Upper lobe of right lung (tissue), 1 donor: ENCODE data around the gene MYO5B. TPM values are rescaled to one million over a fixed set of nuclear protein-coding genes. Genes with fewer than 3 reads are reported as not detected.

Experiments used
- ATAC-seq: fragments of 200-7000 bp; cut with Tn5 transposase; one replicate; pipeline ENCODE4 v1.9.1; 2020; ENCODE audit warnings: mild to moderate bottlenecking, moderate library complexity
- DNase-seq: peaks from one replicate; pipeline ENCODE4 v3.0.0-alpha.2; 2020
- H3K27ac ChIP-seq: fragments of 200-600 bp; one replicate; pipeline ENCODE4 v1.8.0; 2022
- H3K27me3 ChIP-seq: fragments of 200-600 bp; one replicate; pipeline ENCODE4 v1.8.0; 2022; ENCODE audit warnings: mild to moderate bottlenecking
- H3K36me3 ChIP-seq: fragments of 200-600 bp; one replicate; pipeline ENCODE4 v1.8.0; 2022
- H3K4me1 ChIP-seq: fragments of 200-600 bp; one replicate; pipeline ENCODE4 v1.8.0; 2022
- H3K4me3 ChIP-seq: fragments of 200-600 bp; one replicate; pipeline ENCODE4 v1.8.0; 2022; ENCODE audit warnings: mild to moderate bottlenecking
- H3K9me3 ChIP-seq: fragments of 200-600 bp; one replicate; pipeline ENCODE4 v1.8.0; 2022
- CTCF ChIP-seq: fragments of 200-600 bp; IDR thresholded peaks from one replicate; pipeline ENCODE4 v1.8.0; 2022; ENCODE audit warnings: antibody characterized with exemption
- intact Hi-C: fragments of 100-400 bp; cut with DNase I; formaldehyde crosslinking; loops from one replicate; pipeline ENCODE4 v1.11.0; 2022
- total RNA-seq: library from RNA; stranded (reverse); fragmentation: NEBNext Ultra II Directional; extraction: Animal tissue kit (Norgen Biotek cat#: 25700); gene quantifications from one replicate; pipeline ENCODE4 v1.2.1, GENCODE V29; 2021
- donor health status: DM: no; HTN: yes; CAD: no; lungs with severe emphysema.

Gene MYO5B
- total RNA-seq, 1 donor from 2014 or later = 31.6 TPM

DNA sequence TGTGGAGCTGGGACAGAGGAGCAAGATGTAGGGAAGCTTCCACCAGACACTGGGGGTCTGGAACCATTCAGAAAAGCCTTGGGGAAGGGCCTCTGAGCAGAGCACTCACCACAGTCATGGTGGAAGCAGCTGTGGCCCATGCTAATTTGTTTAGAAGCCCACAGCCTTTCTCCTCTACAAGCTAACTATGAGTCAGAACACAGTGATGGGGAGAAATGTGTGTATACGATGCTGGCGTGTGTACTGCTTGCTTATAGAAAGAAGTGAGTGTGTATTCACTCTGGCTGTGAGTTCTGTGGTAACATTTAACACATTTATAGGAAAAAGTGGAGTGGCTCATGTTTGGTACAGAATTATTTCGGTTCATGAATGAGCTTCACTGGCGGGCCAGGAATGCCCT is 224.6 kb downstream of the MYO5B start:
- DNase-seq = no peak
- H3K27ac ChIP-seq = no peak overlapping the region
- no peak for ATAC-seq
- H3K27me3 ChIP-seq = no peaks in the 10 kb centered on the region
- H3K9me3 ChIP-seq = no peaks in the 10 kb centered on the region
- TF ChIP-seq CTCF = no peak
- H3K36me3 ChIP-seq = no peaks in the 10 kb centered on the region
- intact Hi-C loops = no loop called here
- H3K4me1 ChIP-seq = no peaks in the 10 kb centered on the region
- no peak overlapping the region for H3K4me3 ChIP-seq

- ATAC-seq (peak; percentile 33), DNase-seq (no peak)
- H3K36me3 ChIP-seq = no peaks in the 10 kb centered on the region
- intact Hi-C loops = no loop called here
- no peak overlapping the region for H3K27ac ChIP-seq
- TF ChIP-seq CTCF = no peak
- no peaks in the 10 kb centered on the region for H3K27me3 ChIP-seq
- H3K9me3 ChIP-seq = no peaks in the 10 kb centered on the region
- H3K4me1 ChIP-seq = no peaks in the 10 kb centered on the region
- H3K4me3 ChIP-seq = no peak overlapping the region
Observed at GRCh38 chr18:49968644-49969309, 226.2 kb downstream of the MYO5B start.

DNA sequence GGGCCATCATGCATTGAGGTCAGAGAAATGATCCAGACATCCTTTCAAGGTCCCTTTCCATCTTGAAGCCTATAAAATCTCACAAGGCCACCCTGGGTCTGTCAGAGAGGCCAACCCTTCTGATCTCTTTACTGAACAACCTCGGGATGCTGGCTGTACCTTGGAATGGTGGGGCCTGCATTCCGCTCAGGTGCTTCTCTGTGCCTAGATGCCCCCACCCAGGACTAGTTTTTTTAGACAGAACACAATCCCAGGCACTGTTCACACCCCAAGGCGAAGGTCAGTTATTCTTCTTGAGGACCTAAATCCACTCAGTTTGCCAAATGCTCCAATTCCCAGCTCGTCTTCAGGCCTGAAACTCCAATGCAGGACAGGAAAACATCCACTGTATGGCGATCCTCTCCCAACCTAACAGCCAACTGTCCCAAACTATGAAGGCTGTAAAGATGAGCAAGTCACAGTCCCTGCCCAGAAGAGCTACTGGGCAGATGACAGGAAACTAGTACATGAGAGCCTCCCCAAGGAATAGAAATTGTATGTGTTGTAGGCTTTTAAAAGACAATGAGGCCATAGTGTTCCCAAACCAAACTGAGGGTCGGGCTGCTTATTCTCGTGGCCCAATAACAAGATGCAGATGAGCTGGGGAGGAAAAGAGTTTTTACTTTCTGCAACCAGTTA is 227.2 kb downstream of the MYO5B start:
- no peak for ATAC-seq
- no peak overlapping the region for H3K27ac ChIP-seq
- no peaks in the 10 kb centered on the region for H3K27me3 ChIP-seq
- TF ChIP-seq CTCF = no peak
- no peaks in the 10 kb centered on the region for H3K36me3 ChIP-seq
- no peaks in the 10 kb centered on the region for H3K9me3 ChIP-seq
- intact Hi-C loops = no loop called here
- no peaks in the 10 kb centered on the region for H3K4me1 ChIP-seq
- DNase-seq = no peak
- H3K4me3 ChIP-seq = no peak overlapping the region

GRCh38 chr18:49967171-49967570 is 227.8 kb downstream of the MYO5B start:
- Histone ChIP-seq H3K9me3 (no peaks in the 10 kb centered on the region), H3K27ac (no peak overlapping the region), H3K4me1 (no peaks in the 10 kb centered on the region), H3K27me3 (no peaks in the 10 kb centered on the region), H3K36me3 (no peaks in the 10 kb centered on the region), H3K4me3 (no peak overlapping the region)
- DNase-seq (no peak), ATAC-seq (peak; percentile 81)
- no peak for TF ChIP-seq CTCF
- intact Hi-C loops = no loop called here

DNA sequence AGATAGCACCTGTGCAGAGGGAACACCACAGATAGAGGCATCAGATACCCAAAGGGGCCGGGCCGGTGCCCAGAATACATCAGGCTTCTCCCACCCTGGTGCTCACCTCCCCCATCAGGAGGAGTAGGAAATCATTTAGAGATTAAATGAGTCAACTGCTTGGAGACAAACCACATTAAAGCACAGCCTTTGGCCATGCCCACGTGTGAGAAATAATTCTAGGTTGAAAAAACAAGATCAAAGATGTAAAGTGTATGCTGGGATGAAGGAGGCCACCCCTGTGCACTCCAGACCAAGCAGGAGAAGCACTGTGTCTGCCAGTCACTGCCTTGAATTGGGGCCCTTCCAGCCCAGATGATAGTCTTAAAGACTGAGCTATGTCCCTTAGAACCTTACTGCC is 228.9 kb downstream of the MYO5B start:
- Histone ChIP-seq H3K27ac (no peak overlapping the region), H3K4me1 (no peaks in the 10 kb centered on the region), H3K9me3 (no peaks in the 10 kb centered on the region), H3K4me3 (no peak overlapping the region), H3K36me3 (no peaks in the 10 kb centered on the region), H3K27me3 (no peaks in the 10 kb centered on the region)
- intact Hi-C loops = no loop called here
- DNase-seq = no peak
- no peak for ATAC-seq
- TF ChIP-seq CTCF = no peak
